Panc1 (cell line): ENCODE results near the gene LDB2. TPM values are rescaled to one million over a fixed set of nuclear protein-coding genes. Genes with fewer than 3 reads are reported as not detected.

Source experiments
- ATAC-seq: fragments of 200-7000 bp; cut with Tn5 transposase; 2 replicates; pipeline ENCODE4 v1.9.1; 2020; ENCODE audit warnings: mild to moderate bottlenecking, moderate library complexity
- BruUV-seq: library from RNA; stranded (reverse); fragments of 400-500 nt; replicated peaks from 2 replicates; lab custom pipeline; 2021; lab: Mats Ljungman, UMichigan
- CTCF ChIA-PET: fragments of 300-600 bp; sonication (Branson Sonifier 250); formaldehyde crosslinking; loops from one replicate; lab custom pipeline; 2022; ENCODE audit warnings: antibody characterized with exemption; lab: Charles Lee
- POLR2A ChIA-PET: fragments of 300-600 bp; sonication (Branson Sonifier 250); formaldehyde crosslinking; loops from one replicate; lab custom pipeline; 2022; ENCODE audit warnings: antibody characterized with exemption; lab: Charles Lee
- DNase-seq: peaks from one replicate; pipeline ENCODE4 v3.0.0-alpha.2; 2010; ENCODE audit warnings: low read depth, low spot score
- H3K27ac ChIP-seq: 2 replicates; pipeline ENCODE4 v1.5.1; 2011; ENCODE audit warnings: mild to moderate bottlenecking, low read length, inconsistent platforms
- H3K27me3 ChIP-seq: fragments of 200-500 bp; sonication (Bioruptor generic); 2 replicates; pipeline ENCODE4 v1.6.0; 2014; ENCODE audit warnings: low read length, inconsistent platforms; ENCODE audit not compliant: control insufficient read depth, insufficient read depth
- H3K36me3 ChIP-seq: fragments of 200-500 bp; sonication (Bioruptor generic); 2 replicates; pipeline ENCODE4 v1.5.1; 2014; ENCODE audit warnings: inconsistent platforms, mild to moderate bottlenecking, low read length, moderate library complexity; ENCODE audit not compliant: control insufficient read depth, insufficient read depth
- H3K4me1 ChIP-seq: 2 replicates; pipeline ENCODE4 v1.5.1; 2011; ENCODE audit warnings: inconsistent platforms, mild to moderate bottlenecking, low read length, moderate library complexity; ENCODE audit not compliant: control insufficient read depth, insufficient read depth
- H3K4me3 ChIP-seq, 2 experiments: 2 replicates each; pipeline ENCODE4 v1.5.1; 2011 to 2012; ENCODE audit warnings: low read depth in 2 of 2, low read length in 2 of 2, mild to moderate bottlenecking in 2 of 2, inconsistent platforms in 1 of 2, moderate library complexity in 1 of 2
- H3K9me3 ChIP-seq: fragments of 200-500 bp; sonication (Bioruptor generic); 2 replicates; pipeline ENCODE4 v1.5.1; 2014; ENCODE audit warnings: low read depth, mild to moderate bottlenecking, inconsistent platforms, low read length, moderate library complexity; ENCODE audit not compliant: control insufficient read depth, insufficient read depth
- POLR2AphosphoS5 ChIP-seq: IDR thresholded peaks from 2 replicates; pipeline ENCODE4 v1.6.1; 2012; ENCODE audit warnings: mild to moderate bottlenecking, low read depth, low read length, moderate library complexity
- SIN3A ChIP-seq: IDR thresholded peaks from 2 replicates; pipeline ENCODE4 v1.6.1; 2012; ENCODE audit warnings: low read depth, mild to moderate bottlenecking, low read length, moderate library complexity, borderline replicate concordance; ENCODE audit not compliant: insufficient read depth
- TCF7L2 ChIP-seq: IDR thresholded peaks from 2 replicates; pipeline ENCODE4 v1.6.1; 2011; ENCODE audit warnings: mild to moderate bottlenecking, low read depth, low read length, inconsistent platforms
- in situ Hi-C: cut with HindIII; loops from 2 replicates; pipeline ENCODE4 v1.10.0; 2016; ENCODE audit warnings: low sequenced_read_pairs, low pct_unique_long_range_greater_than_20kb
- intact Hi-C: fragments of 100-400 bp; cut with micrococcal nuclease; formaldehyde crosslinking; loops from one replicate; pipeline ENCODE4 v1.10.0; 2022; ENCODE audit not compliant: unreplicated experiment
- total RNA-seq: library from RNA; stranded (reverse); gene quantifications from one replicate; pipeline ENCODE4 v1.2.1, GENCODE V29; 2021; ENCODE audit not compliant: unreplicated experiment
- TF ChIP-seq, protein P1 (sequence below), 2 experiments: IDR thresholded peaks; 2 replicates each; pipeline ENCODE4 v1.6.1; 2011 to 2012; ENCODE audit warnings: low read depth in 2 of 2, control low read depth in 1 of 2, low read length in 1 of 2, mild to moderate bottlenecking in 1 of 2, moderate library complexity in 1 of 2; ENCODE audit not compliant: insufficient read depth in 1 of 2
- TF ChIP-seq, protein P2 (sequence below): fragments of 450-650 bp; IDR thresholded peaks from 2 replicates; pipeline ENCODE4 v1.5.1; 2017; ENCODE audit warnings: mild to moderate bottlenecking

Gene LDB2
- total RNA-seq, 1 experiment from 2014 or later, result not detected

DNA sequence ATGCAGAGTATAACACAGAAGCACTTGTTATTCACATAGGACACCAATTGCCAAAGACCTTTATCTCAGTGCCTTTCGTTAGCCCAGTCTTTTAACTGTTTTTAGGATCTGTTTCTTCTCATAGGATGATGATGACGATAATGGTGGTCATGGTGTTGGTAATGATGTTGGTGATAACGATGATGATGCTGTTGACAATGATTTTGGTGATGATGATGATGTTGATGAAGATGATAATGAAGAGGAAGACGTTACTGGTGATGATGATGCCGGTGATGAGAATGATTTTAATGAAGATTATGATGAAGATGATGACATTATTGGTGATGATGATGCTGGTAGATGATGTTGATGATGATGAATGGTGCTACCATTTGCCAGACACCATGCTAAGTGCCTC lies 29.8 kb downstream of the LDB2 start:
- CTCF ChIA-PET, result no interaction called here
- intact Hi-C loops, result no loop called here
- H3K4me1 ChIP-seq, result no peaks in the 10 kb centered on the region
- TF ChIP-seq, protein P1, sequence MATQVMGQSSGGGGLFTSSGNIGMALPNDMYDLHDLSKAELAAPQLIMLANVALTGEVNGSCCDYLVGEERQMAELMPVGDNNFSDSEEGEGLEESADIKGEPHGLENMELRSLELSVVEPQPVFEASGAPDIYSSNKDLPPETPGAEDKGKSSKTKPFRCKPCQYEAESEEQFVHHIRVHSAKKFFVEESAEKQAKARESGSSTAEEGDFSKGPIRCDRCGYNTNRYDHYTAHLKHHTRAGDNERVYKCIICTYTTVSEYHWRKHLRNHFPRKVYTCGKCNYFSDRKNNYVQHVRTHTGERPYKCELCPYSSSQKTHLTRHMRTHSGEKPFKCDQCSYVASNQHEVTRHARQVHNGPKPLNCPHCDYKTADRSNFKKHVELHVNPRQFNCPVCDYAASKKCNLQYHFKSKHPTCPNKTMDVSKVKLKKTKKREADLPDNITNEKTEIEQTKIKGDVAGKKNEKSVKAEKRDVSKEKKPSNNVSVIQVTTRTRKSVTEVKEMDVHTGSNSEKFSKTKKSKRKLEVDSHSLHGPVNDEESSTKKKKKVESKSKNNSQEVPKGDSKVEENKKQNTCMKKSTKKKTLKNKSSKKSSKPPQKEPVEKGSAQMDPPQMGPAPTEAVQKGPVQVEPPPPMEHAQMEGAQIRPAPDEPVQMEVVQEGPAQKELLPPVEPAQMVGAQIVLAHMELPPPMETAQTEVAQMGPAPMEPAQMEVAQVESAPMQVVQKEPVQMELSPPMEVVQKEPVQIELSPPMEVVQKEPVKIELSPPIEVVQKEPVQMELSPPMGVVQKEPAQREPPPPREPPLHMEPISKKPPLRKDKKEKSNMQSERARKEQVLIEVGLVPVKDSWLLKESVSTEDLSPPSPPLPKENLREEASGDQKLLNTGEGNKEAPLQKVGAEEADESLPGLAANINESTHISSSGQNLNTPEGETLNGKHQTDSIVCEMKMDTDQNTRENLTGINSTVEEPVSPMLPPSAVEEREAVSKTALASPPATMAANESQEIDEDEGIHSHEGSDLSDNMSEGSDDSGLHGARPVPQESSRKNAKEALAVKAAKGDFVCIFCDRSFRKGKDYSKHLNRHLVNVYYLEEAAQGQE (IDR thresholded peaks at IDR 0.05; ENCODE audit: insufficient read depth in 1 of 2, low read depth in 2 of 2, low read length in 1 of 2), result no peak
- TF ChIP-seq TCF7L2, result no peak
- TF ChIP-seq, protein P2, sequence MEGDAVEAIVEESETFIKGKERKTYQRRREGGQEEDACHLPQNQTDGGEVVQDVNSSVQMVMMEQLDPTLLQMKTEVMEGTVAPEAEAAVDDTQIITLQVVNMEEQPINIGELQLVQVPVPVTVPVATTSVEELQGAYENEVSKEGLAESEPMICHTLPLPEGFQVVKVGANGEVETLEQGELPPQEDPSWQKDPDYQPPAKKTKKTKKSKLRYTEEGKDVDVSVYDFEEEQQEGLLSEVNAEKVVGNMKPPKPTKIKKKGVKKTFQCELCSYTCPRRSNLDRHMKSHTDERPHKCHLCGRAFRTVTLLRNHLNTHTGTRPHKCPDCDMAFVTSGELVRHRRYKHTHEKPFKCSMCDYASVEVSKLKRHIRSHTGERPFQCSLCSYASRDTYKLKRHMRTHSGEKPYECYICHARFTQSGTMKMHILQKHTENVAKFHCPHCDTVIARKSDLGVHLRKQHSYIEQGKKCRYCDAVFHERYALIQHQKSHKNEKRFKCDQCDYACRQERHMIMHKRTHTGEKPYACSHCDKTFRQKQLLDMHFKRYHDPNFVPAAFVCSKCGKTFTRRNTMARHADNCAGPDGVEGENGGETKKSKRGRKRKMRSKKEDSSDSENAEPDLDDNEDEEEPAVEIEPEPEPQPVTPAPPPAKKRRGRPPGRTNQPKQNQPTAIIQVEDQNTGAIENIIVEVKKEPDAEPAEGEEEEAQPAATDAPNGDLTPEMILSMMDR, result no peak
- TF ChIP-seq POLR2AphosphoS5, result no peak
- TF ChIP-seq SIN3A, result no peak
- no peaks in the 10 kb centered on the region for H3K9me3 ChIP-seq
- ATAC-seq (no peak), DNase-seq (no peak)
- H3K27me3 ChIP-seq, result no peaks in the 10 kb centered on the region
- no peaks in the 10 kb centered on the region for H3K36me3 ChIP-seq
- H3K4me3 ChIP-seq, result no peak overlapping the region
- no peak overlapping the region for H3K27ac ChIP-seq
- in situ Hi-C loops, result no loop called here
- BruUV-seq, result no TSS peak
- POLR2A ChIA-PET, result no interaction called here

DNA sequence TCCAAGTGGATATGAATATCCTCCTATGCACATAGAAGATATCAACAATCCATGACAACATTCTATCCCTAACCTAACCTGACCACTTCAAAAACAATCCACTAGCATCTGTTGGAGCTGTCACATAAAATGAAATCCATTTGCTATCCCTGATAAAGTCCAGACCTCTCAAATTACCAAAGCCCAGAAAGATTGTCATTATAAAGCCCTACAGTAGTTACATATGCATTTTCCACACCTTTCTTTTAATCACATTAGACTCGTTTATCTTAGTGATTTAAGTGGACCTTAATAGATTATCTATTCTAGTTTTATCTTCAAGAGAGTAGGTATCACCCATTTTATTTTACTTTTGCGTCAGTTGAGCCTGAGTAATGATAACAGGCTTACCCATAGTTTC lies 30.6 kb downstream of the LDB2 start:
- in situ Hi-C loops, result no loop called here
- BruUV-seq, result no TSS peak

More for the DNA sequence above, 30.6 kb downstream of the LDB2 start:
- H3K4me1 ChIP-seq, result no peaks in the 10 kb centered on the region
- ATAC-seq (no peak), DNase-seq (no peak)
- no peaks in the 10 kb centered on the region for H3K9me3 ChIP-seq
- H3K4me3 ChIP-seq, result no peak overlapping the region
- ChIA-PET POLR2A (no interaction called here), CTCF (no interaction called here)
- no peaks in the 10 kb centered on the region for H3K36me3 ChIP-seq
- intact Hi-C loops, result no loop called here
- H3K27me3 ChIP-seq, result no peaks in the 10 kb centered on the region
- no peak overlapping the region for H3K27ac ChIP-seq
- no peak for TF ChIP-seq TCF7L2
- no peak for TF ChIP-seq POLR2AphosphoS5
- TF ChIP-seq, protein P1 (IDR thresholded peaks at IDR 0.05; ENCODE audit: insufficient read depth in 1 of 2, low read depth in 2 of 2, low read length in 1 of 2), result no peak
- TF ChIP-seq SIN3A, result no peak
- TF ChIP-seq, protein P2, result no peak
